GM23338 (cell line): ENCODE measurements around the gene DNAJB2. TPM values are rescaled to one million over a fixed set of nuclear protein-coding genes. Genes with fewer than 3 reads are reported as not detected.

Experiments
- ATAC-seq: fragments of 200-7000 bp; cut with Tn5 transposase; 3 replicates; pipeline ENCODE4 v1.9.1; 2020
- DNase-seq: peaks from one replicate; pipeline ENCODE4 v3.0.0-alpha.2; 2015; ENCODE audit warnings: low spot score
- H2AFZ ChIP-seq: fragments of 200-600 bp; sonication (generic); 2 replicates; pipeline ENCODE4 v1.8.0; 2016; ENCODE audit warnings: antibody characterized with exemption, mild to moderate bottlenecking, moderate library complexity
- H3F3A ChIP-seq: fragments of 200-600 bp; sonication (generic); replicated peaks from 2 replicates; pipeline ENCODE4 v1.8.0; 2017; ENCODE audit warnings: antibody characterized with exemption, mixed run types, low read depth
- H3K27ac ChIP-seq: fragments of 200-600 bp; sonication (generic); 2 replicates; pipeline ENCODE4 v1.6.1; 2016; ENCODE audit warnings: low read depth
- H3K27me3 ChIP-seq: fragments of 200-600 bp; sonication (generic); 2 replicates; pipeline ENCODE4 v1.8.0; 2016; ENCODE audit warnings: mild to moderate bottlenecking, mixed run types, moderate library complexity; ENCODE audit not compliant: insufficient read depth
- H3K36me3 ChIP-seq: fragments of 200-600 bp; sonication (generic); 2 replicates; pipeline ENCODE4 v1.8.0; 2016; ENCODE audit warnings: mild to moderate bottlenecking; ENCODE audit not compliant: insufficient read depth
- H3K4me1 ChIP-seq: fragments of 200-600 bp; sonication (generic); 2 replicates; pipeline ENCODE4 v1.8.0; 2016; ENCODE audit warnings: mild to moderate bottlenecking, moderate library complexity; ENCODE audit not compliant: insufficient read depth
- H3K4me2 ChIP-seq: fragments of 200-600 bp; sonication (generic); 2 replicates; pipeline ENCODE4 v1.7.1; 2017; ENCODE audit warnings: mixed run types
- H3K4me3 ChIP-seq: fragments of 200-600 bp; sonication (generic); 2 replicates; pipeline ENCODE4 v1.6.1; 2016; ENCODE audit warnings: mixed run types
- H3K79me2 ChIP-seq: fragments of 200-600 bp; sonication (generic); replicated peaks from 2 replicates; pipeline ENCODE4 v1.8.0; 2017; ENCODE audit warnings: mild to moderate bottlenecking; ENCODE audit not compliant: insufficient read depth
- H3K9me2 ChIP-seq: fragments of 200-600 bp; sonication (generic); 2 replicates; pipeline ENCODE4 v1.8.0; 2017; ENCODE audit not compliant: insufficient read depth
- H4K20me1 ChIP-seq: fragments of 200-600 bp; sonication (generic); replicated peaks from 2 replicates; pipeline ENCODE4 v1.8.0; 2017; ENCODE audit warnings: mild to moderate bottlenecking; ENCODE audit not compliant: insufficient read depth
- H3K27ac Mint-ChIP-seq: 2 replicates; pipeline ENCODE4 v1.8.0; 2020; ENCODE audit warnings: inconsistent platforms, mild to moderate bottlenecking, moderate library complexity, mixed read lengths
- H3K27me3 Mint-ChIP-seq: 3 replicates; pipeline ENCODE4 v1.8.0; 2022; ENCODE audit warnings: low read depth, mild to moderate bottlenecking, moderate library complexity, mixed read lengths, inconsistent platforms; ENCODE audit not compliant: insufficient read depth, poor library complexity
- H3K36me3 Mint-ChIP-seq: 3 replicates; pipeline ENCODE4 v1.8.0; 2021; ENCODE audit warnings: low read depth, mild to moderate bottlenecking, inconsistent platforms, moderate library complexity, mixed read lengths
- H3K4me1 Mint-ChIP-seq: 3 replicates; pipeline ENCODE4 v1.8.0; 2020; ENCODE audit warnings: mild to moderate bottlenecking, inconsistent platforms, mixed read lengths
- H3K4me3 Mint-ChIP-seq: 3 replicates; pipeline ENCODE4 v1.8.0; 2021; ENCODE audit warnings: moderate library complexity, mild to moderate bottlenecking, inconsistent platforms, mixed read lengths
- H3K9me3 Mint-ChIP-seq: 3 replicates; pipeline ENCODE4 v1.8.0; 2020; ENCODE audit warnings: moderate library complexity, mild to moderate bottlenecking, inconsistent platforms, mixed read lengths
- CREB1 ChIP-seq: fragments of 250-450 bp; sonication (Bioruptor Pico); IDR thresholded peaks from 2 replicates; pipeline ENCODE4 v1.5.0; 2020; ENCODE audit warnings: low read depth, mild to moderate bottlenecking, moderate library complexity
- CTCF ChIP-seq, 2 experiments: fragments of 200-600 bp in 1 of 2; sonication (generic) in 1 of 2; conservative IDR thresholded peaks; 2 replicates each; pipeline versions ENCODE4 v1.5.1 to v1.6.1; 2016 to 2017; ENCODE audit warnings: antibody characterized with exemption in 2 of 2, low read depth in 2 of 2, mild to moderate bottlenecking in 2 of 2, moderate library complexity in 1 of 2
- ETS1 ChIP-seq: IDR thresholded peaks from 2 replicates; pipeline ENCODE4 v1.6.1; 2016; ENCODE audit warnings: antibody characterized with exemption
- EZH2 ChIP-seq: fragments of 200-600 bp; sonication (generic); IDR thresholded peaks from one replicate; pipeline ENCODE4 v1.8.0; 2017; ENCODE audit warnings: antibody characterized with exemption, mild to moderate bottlenecking, low read depth; ENCODE audit not compliant: unreplicated experiment
- EZH2phosphoT487 ChIP-seq: fragments of 200-600 bp; sonication (generic); IDR thresholded peaks from one replicate; pipeline ENCODE4 v1.8.1; 2018; ENCODE audit warnings: antibody characterized with exemption; ENCODE audit not compliant: unreplicated experiment
- JUNB ChIP-seq: IDR thresholded peaks from one replicate; pipeline ENCODE4 v1.6.1; 2016; ENCODE audit warnings: antibody characterized with exemption; ENCODE audit not compliant: unreplicated experiment
- NANOG ChIP-seq: IDR thresholded peaks from 2 replicates; pipeline ENCODE4 v1.6.1; 2016; ENCODE audit warnings: antibody characterized with exemption, borderline replicate concordance
- POLR2AphosphoS5 ChIP-seq: IDR thresholded peaks from 2 replicates; pipeline ENCODE4 v1.6.1; 2016; ENCODE audit warnings: antibody characterized with exemption, low read depth
- REST ChIP-seq: IDR thresholded peaks from one replicate; pipeline ENCODE4 v1.6.1; 2018; ENCODE audit warnings: antibody characterized with exemption; ENCODE audit not compliant: unreplicated experiment
- STAT1 ChIP-seq: IDR thresholded peaks from one replicate; pipeline ENCODE4 v1.6.1; 2016; ENCODE audit warnings: antibody characterized with exemption; ENCODE audit not compliant: unreplicated experiment
- ZNF114 ChIP-seq: fragments of 250-450 bp; sonication (Bioruptor Pico); IDR thresholded peaks from 2 replicates; pipeline ENCODE4 v1.5.0; 2020; ENCODE audit warnings: mild to moderate bottlenecking, moderate library complexity
- ZNF331 ChIP-seq: fragments of 250-450 bp; sonication (Bioruptor Pico); IDR thresholded peaks from 2 replicates; pipeline ENCODE4 v1.5.0; 2020; ENCODE audit warnings: low read depth, mild to moderate bottlenecking, moderate library complexity
- ZNF462 ChIP-seq: fragments of 250-450 bp; sonication (Bioruptor Pico); IDR thresholded peaks from 2 replicates; pipeline ENCODE4 v1.5.0; 2020; ENCODE audit warnings: mild to moderate bottlenecking, moderate library complexity
- polyA plus RNA-seq: library from polyadenylated mRNA; unstranded; fragments of >200 nt; fragmentation: Nextera tagmentation; extraction: Ambion mirVana; gene quantifications from 2 replicates; pipeline ENCODE4 v1.2.1, GENCODE V29; 2016
- total RNA-seq: library from RNA; depleted of rRNA; stranded (reverse); fragments of >200 nt; shearing (Covaris generic); gene quantifications from 2 replicates; pipeline ENCODE4 v1.2.3, GENCODE V29; 2014

Gene DNAJB2
- total and polyA plus RNA-seq, 2 experiments from 2014 or later = 6.4 to 25.9 TPM

- Histone ChIP-seq H2AFZ (no peak overlapping the region), H3K4me1 (peaks cover 12% of the 10 kb centered on the region; the same call in 1 of the 2 replicates), H3K27ac (no peak overlapping the region), H3K4me2 (no peak overlapping the region), H3K36me3 (no peaks in the 10 kb centered on the region), H3K4me3 (no peak overlapping the region), H3F3A (no peaks in the 10 kb centered on the region), H4K20me1 (no peaks in the 10 kb centered on the region), H3K27me3 (no peaks in the 10 kb centered on the region), H3K79me2 (no peaks in the 10 kb centered on the region), H3K9me2 (no peaks in the 10 kb centered on the region)
- Mint-ChIP-seq H3K36me3 (no peaks in the 10 kb centered on the region), H3K9me3 (no peaks in the 10 kb centered on the region), H3K4me3 (no peak overlapping the region), H3K27ac (no peak overlapping the region), H3K4me1 (peaks cover 13% of the 10 kb centered on the region), H3K27me3 (peaks cover 19% of the 10 kb centered on the region)
- DNase-seq (no peak), ATAC-seq (no peak)
- TF ChIP-seq REST (no peak), CREB1 (CRISPR knock-in tag) (no peak), ZNF114 (CRISPR knock-in tag) (no peak), EZH2phosphoT487 (no peak), ETS1 (no peak), ZNF462 (CRISPR knock-in tag) (no peak), ZNF331 (CRISPR knock-in tag) (no peak), CTCF (conservative IDR thresholded peaks at IDR 0.05; ENCODE audit: low read depth in 2 of 2) (no peak), NANOG (no peak), EZH2 (no peak), STAT1 (no peak), JUNB (no peak), POLR2AphosphoS5 (no peak)
Measured at GRCh38 chr2:219270055-219270372, 9.2 kb upstream of the DNAJB2 start.
